Mesenchymal stem cell (in vitro differentiated cells and primary cell): Measurements from ENCODE around the gene BACH1.

Source experiments
- DNase-seq: peaks from one replicate; pipeline ENCODE4 v3.0.0-alpha.2; 2013
- H2AFZ ChIP-seq: one replicate; pipeline ENCODE4 v1.6.1; 2013; ENCODE audit warnings: low read depth, mild to moderate bottlenecking, control low read depth, inconsistent platforms, low read length, moderate library complexity
- H2AK5ac ChIP-seq: 2 replicates; pipeline ENCODE4 v1.6.1; 2013; ENCODE audit warnings: low read length, moderate library complexity, mild to moderate bottlenecking, inconsistent platforms; ENCODE audit not compliant: severe bottlenecking
- H2BK120ac ChIP-seq: one replicate; pipeline ENCODE4 v1.6.1; 2013; ENCODE audit warnings: low read depth, mild to moderate bottlenecking, inconsistent platforms, low read length, moderate library complexity
- H2BK12ac ChIP-seq, 2 experiments: one replicate each; pipeline ENCODE4 v1.6.1; 2013; ENCODE audit warnings: inconsistent platforms in 2 of 2, low read length in 2 of 2, mild to moderate bottlenecking in 2 of 2, moderate library complexity in 2 of 2, control low read depth in 1 of 2
- H2BK15ac ChIP-seq: one replicate; pipeline ENCODE4 v1.6.1; 2013; ENCODE audit warnings: mild to moderate bottlenecking, low read depth, inconsistent platforms; ENCODE audit not compliant: poor library complexity, severe bottlenecking
- H2BK5ac ChIP-seq: 2 replicates; pipeline ENCODE4 v1.6.1; 2013; ENCODE audit warnings: low read depth, mild to moderate bottlenecking, low read length, control low read depth, inconsistent platforms; ENCODE audit not compliant: poor library complexity, severe bottlenecking
- H3K14ac ChIP-seq, 2 experiments: one replicate each; pipeline ENCODE4 v1.6.1; 2013; ENCODE audit warnings: inconsistent platforms in 2 of 2, low read length in 2 of 2, control low read depth in 1 of 2, mild to moderate bottlenecking in 1 of 2, moderate library complexity in 1 of 2
- H3K18ac ChIP-seq, 2 experiments: one replicate each; pipeline ENCODE4 v1.6.1; 2013; ENCODE audit warnings: inconsistent platforms in 2 of 2, low read length in 2 of 2, control low read depth in 1 of 2, low read depth in 1 of 2, mild to moderate bottlenecking in 1 of 2
- H3K23ac ChIP-seq, 2 experiments: one replicate each; pipeline ENCODE4 v1.6.1; 2013; ENCODE audit warnings: inconsistent platforms in 2 of 2, low read length in 2 of 2, mild to moderate bottlenecking in 2 of 2, moderate library complexity in 2 of 2, control low read depth in 1 of 2
- H3K27ac ChIP-seq: 2 replicates; pipeline ENCODE4 v1.5.1; 2013; ENCODE audit warnings: mild to moderate bottlenecking, moderate library complexity, low read length, control low read depth, inconsistent platforms; ENCODE audit not compliant: poor library complexity, severe bottlenecking
- H3K27me3 ChIP-seq, 2 experiments: 2 replicates each; pipeline versions ENCODE4 v1.6.1 to v1.7.0; 2013; ENCODE audit warnings: low read length in 2 of 2, mild to moderate bottlenecking in 2 of 2, moderate library complexity in 2 of 2, control low read depth in 1 of 2, inconsistent platforms in 1 of 2; ENCODE audit not compliant: control insufficient read depth in 1 of 2, insufficient read depth in 1 of 2
- H3K36me3 ChIP-seq, 2 experiments: 2 replicates each; pipeline versions ENCODE4 v1.6.1 to v1.7.0; 2013; ENCODE audit warnings: low read length in 2 of 2, control low read depth in 1 of 2, inconsistent platforms in 1 of 2, low read depth in 1 of 2, mild to moderate bottlenecking in 1 of 2; ENCODE audit not compliant: insufficient read depth in 2 of 2, control insufficient read depth in 1 of 2
- H3K4ac ChIP-seq, 2 experiments: one replicate each; pipeline ENCODE4 v1.6.1; 2013; ENCODE audit warnings: inconsistent platforms in 2 of 2, low read length in 2 of 2, mild to moderate bottlenecking in 2 of 2, moderate library complexity in 2 of 2, control low read depth in 1 of 2, low read depth in 1 of 2
- H3K4me1 ChIP-seq: 2 replicates; pipeline ENCODE4 v1.6.1; 2013; ENCODE audit warnings: low read depth, low read length, control low read depth; ENCODE audit not compliant: control insufficient read depth, insufficient read depth
- H3K4me2 ChIP-seq: 2 replicates; pipeline ENCODE4 v1.6.1; 2013; ENCODE audit warnings: low read length, mild to moderate bottlenecking, inconsistent platforms; ENCODE audit not compliant: poor library complexity, severe bottlenecking
- H3K4me3 ChIP-seq, 2 experiments: 2 replicates each; pipeline versions ENCODE4 v1.5.1 to v1.7.0; 2013; ENCODE audit warnings: low read length in 2 of 2, mild to moderate bottlenecking in 2 of 2, control low read depth in 1 of 2, low read depth in 1 of 2; ENCODE audit not compliant: insufficient read depth in 1 of 2
- H3K79me1 ChIP-seq: replicated peaks from 2 replicates; pipeline ENCODE4 v1.6.1; 2013; ENCODE audit warnings: mild to moderate bottlenecking, control low read depth, low read length, inconsistent platforms; ENCODE audit not compliant: poor library complexity, severe bottlenecking
- H3K9ac ChIP-seq: 2 replicates; pipeline ENCODE4 v1.7.0; 2013; ENCODE audit warnings: mild to moderate bottlenecking, low read length, moderate library complexity
- H3K9me3 ChIP-seq: 2 replicates; pipeline ENCODE4 v1.7.0; 2013; ENCODE audit warnings: mild to moderate bottlenecking, low read length; ENCODE audit not compliant: control insufficient read depth
- H4K8ac ChIP-seq: one replicate; pipeline ENCODE4 v1.6.1; 2013; ENCODE audit warnings: inconsistent platforms, mild to moderate bottlenecking, low read length, moderate library complexity
- H4K91ac ChIP-seq: one replicate; pipeline ENCODE4 v1.6.1; 2013; ENCODE audit warnings: mild to moderate bottlenecking, low read length, inconsistent platforms
- WGBS: methylation state at CpG from one replicate; pipeline ENCODE4 v1.1.7; 2013; ENCODE audit warnings: mixed read lengths; 5-methylcytosine and 5-hydroxymethylcytosine counted together

BACH1 gene

DNA sequence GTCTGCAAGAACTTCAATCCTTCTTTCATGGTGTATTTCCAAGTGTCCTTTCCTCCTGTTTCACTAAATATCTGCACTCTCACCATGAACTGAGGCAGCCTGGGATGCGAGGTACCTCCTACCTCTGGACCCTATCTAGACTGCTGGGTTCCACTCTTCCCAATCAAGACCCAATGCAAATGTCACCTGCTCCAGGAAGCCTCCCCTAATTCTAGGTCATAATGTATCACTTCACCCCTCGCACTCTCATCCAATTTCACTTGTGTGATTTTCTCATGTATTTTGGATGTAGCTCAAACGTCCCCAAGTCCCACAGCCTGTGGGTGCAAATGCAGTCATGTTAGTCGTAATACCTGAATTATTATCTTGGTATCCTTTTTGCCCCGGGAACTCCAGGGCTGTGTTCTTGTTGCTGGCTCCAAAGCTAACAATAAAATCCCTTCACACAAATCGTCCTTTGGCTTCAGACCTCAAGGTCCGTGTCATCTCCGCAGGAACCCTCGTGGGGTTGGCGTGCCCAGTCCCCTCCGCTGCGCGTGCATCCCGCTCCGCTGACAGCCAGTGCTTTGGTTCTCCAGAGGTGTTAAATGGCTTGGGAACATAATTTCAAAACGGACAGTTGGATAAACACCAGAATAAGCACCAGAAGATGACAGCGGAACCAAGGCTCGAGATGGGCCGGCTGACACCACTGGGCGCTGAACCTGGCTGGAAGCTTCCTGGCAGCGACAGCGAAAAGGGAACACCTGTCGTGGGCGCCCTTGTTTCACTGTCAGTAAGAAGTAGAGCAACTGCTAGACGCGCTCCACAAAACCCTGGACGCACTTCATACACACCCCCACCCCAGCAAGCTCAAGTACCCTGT, 1.0 kb upstream of the BACH1 start:
- Histone ChIP-seq H3K4ac (peak overlapping the region; percentile 49 to 88), H3K23ac (no peak overlapping the region), H4K8ac (peak overlapping the region; percentile 42), H3K4me1 (peaks cover 8% of the 10 kb centered on the region), H3K4me3 (peak overlapping the region; percentile 74 to 86), H2AFZ (peak overlapping the region; percentile 30), H2BK5ac (no peak overlapping the region), H2BK120ac (peak overlapping the region; percentile 44), H3K14ac (peak overlapping the region in 1 of 2 experiments; percentile 89), H3K27ac (no peak overlapping the region), H2BK15ac (peak overlapping the region; percentile 75), H3K9me3 (no peaks in the 10 kb centered on the region), H4K91ac (peak overlapping the region; percentile 28), H3K9ac (peak overlapping the region; percentile 49), H3K36me3 (no peaks in the 10 kb centered on the region), H2BK12ac (peak overlapping the region in 1 of 2 experiments; percentile 65), H3K27me3 (no peaks in the 10 kb centered on the region), H2AK5ac (peak overlapping the region; percentile 28), H3K4me2 (peak overlapping the region; percentile 60), H3K18ac (peak overlapping the region; percentile 34 to 88), H3K79me1 (peaks cover 9% of the 10 kb centered on the region)
- DNase-seq = no peak
- 82% methylated on average over 27 of the region's 27 CpGs for WGBS

DNA sequence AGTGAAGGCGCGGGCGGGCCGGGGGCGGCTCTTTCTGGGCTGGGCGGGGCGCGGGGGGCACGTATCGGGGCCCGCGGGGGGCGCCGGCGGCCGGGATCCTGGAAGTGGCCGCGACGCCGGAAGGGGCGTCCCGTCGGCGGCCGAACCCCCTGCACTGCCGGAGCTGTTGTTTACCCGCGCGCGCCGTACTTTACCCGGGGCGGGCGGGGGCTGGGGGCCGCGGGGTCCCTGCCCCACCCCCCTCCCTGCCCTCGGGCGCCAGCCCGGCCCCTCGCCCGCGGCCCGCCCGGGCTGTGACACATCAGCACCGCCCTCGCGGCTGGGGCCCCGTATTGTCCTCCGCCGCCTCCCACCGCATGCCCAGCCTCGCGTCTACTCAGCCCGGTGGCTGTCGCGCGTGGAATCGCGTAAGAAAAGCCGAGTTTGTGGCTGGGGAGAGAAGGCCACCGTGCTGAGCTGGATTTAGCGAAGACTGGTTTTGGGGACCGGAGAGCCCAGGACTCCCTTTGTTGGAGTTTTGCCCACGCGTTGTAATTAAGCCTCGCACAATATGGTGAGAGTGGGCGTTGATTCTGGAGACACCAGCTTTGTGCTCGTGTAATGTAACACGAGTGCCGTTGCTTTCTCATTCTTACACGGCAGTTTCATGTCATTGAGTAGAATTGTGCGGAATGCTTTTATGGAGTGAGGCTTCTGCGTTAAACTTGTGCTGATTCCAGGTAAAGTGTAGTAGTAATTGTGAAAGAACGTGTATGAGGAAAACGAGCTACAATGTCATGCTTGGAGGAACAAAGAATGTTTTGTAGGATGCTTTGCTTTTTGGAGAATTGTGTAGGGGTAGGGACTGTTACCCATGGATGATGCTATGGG, 559 bp downstream of the BACH1 start:
- peak overlapping the region; percentile 36 for H2BK15ac ChIP-seq

DNA sequence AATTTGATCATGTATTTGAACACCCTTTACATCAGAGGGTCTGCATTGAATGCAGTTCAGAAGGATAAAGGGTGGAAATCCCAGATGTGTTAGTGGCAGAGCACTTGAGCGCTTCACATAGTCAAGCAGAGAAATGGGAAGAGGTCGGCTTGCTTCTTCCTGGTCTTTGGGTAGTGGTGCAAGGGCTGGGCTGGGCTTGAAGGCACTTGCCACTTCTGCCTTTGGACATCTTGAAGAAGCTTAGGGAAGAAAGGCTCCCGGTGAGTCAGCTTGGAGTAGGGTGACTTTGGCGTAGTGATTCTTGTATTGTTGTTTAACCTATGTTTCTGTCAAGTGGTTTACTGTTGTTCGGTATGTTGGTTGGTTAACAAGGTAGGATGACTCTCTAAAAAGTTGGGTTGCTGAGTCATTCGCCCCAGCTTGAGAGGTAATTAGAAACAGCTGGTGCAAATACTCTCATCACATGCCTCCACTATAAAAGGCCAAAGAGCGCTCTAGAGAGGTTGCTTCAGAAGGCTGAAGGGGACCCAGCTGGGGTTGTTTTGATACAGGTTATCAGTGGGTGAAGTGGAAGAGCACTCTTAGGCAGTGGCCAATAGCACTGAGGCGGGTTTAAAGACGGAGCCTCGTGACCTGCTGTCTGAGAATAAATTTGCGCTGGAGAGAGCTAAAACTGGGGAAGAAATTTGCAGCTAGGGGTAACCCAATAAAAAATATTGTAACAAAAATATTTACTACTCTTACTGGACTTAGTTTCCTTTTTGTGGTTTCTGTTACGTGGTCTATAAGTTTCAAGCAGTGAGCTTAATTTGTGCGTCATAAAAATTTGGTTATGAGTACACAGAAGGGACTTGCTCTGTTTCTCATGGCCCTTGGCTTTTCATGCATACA, 1.4 kb downstream of the BACH1 start:
- Histone ChIP-seq H2BK120ac (no peak overlapping the region), H4K8ac (no peak overlapping the region), H3K14ac (peak overlapping the region in 1 of 2 experiments; percentile 35), H3K4me3 (peak overlapping the region; percentile 56 to 90), H2AK5ac (peak overlapping the region; percentile 56), H2BK12ac (peak overlapping the region in 1 of 2 experiments; percentile 71), H3K27ac (peak overlapping the region; percentile 77), H3K27me3 (no peaks in the 10 kb centered on the region), H3K36me3 (no peaks in the 10 kb centered on the region), H2BK15ac (no peak overlapping the region), H4K91ac (no peak overlapping the region), H3K79me1 (peaks cover 9% of the 10 kb centered on the region), H3K4me2 (peak overlapping the region; percentile 72), H3K9me3 (no peaks in the 10 kb centered on the region), H2BK5ac (no peak overlapping the region), H3K23ac (no peak overlapping the region), H3K18ac (peak overlapping the region; percentile 92 to 98), H2AFZ (no peak overlapping the region), H3K4ac (peak overlapping the region; percentile 39 to 81), H3K4me1 (peaks cover 10% of the 10 kb centered on the region), H3K9ac (peak overlapping the region; percentile 93)
- peak; percentile 92 for DNase-seq
- 22% methylated on average over 7 of the region's 13 CpGs for whole genome bisulfite sequencing

More for the DNA sequence above, 559 bp downstream of the BACH1 start:
- Histone ChIP-seq H3K4me2 (peak overlapping the region; percentile 72), H2AK5ac (peak overlapping the region; percentile 60), H2AFZ (no peak overlapping the region), H2BK120ac (peak overlapping the region; percentile 95), H3K27ac (peak overlapping the region; percentile 77), H3K23ac (peak overlapping the region in 1 of 2 experiments; percentile 3), H4K8ac (peak overlapping the region; percentile 78), H3K4ac (peak overlapping the region; percentile 39 to 56), H3K18ac (peak overlapping the region; percentile 92 to 98), H4K91ac (peak overlapping the region; percentile 74), H3K9me3 (no peaks in the 10 kb centered on the region), H2BK5ac (peak overlapping the region; percentile 93), H3K79me1 (peaks cover 9% of the 10 kb centered on the region), H2BK12ac (peak overlapping the region in 1 of 2 experiments; percentile 71), H3K4me1 (peaks cover 10% of the 10 kb centered on the region), H3K27me3 (no peaks in the 10 kb centered on the region), H3K4me3 (peak overlapping the region; percentile 86 to 90), H3K14ac (peak overlapping the region in 1 of 2 experiments; percentile 93), H3K9ac (peak overlapping the region; percentile 93), H3K36me3 (no peaks in the 10 kb centered on the region)
- peak; percentile 70 for DNase-seq
- WGBS = under 1% methylated on average over 39 of the region's 75 CpGs
